ENCODE data around the gene AGBL4.

The AGBL4 gene

GRCh38 chr1:48936436-48936835 lies 1087.3 kb downstream of the AGBL4 start:
- no peak for DNase-seq

GRCh38 chr1:48932366-48932765 lies 1091.4 kb downstream of the AGBL4 start:
- no peak for DNase-seq

- no peak for DNase-seq
These were observed 1092.1 kb downstream of the AGBL4 start for GRCh38 chr1:48931506-48932192.

- DNase-seq: no peak
These were observed 1093.7 kb downstream of the AGBL4 start for GRCh38 chr1:48930011-48930410.

- no peak for DNase-seq
These were observed 1099.7 kb downstream of the AGBL4 start for GRCh38 chr1:48924099-48924498.

- DNase-seq: no peak
These were observed 1100.6 kb downstream of the AGBL4 start for GRCh38 chr1:48923116-48923515.

GRCh38 chr1:48920851-48921250 lies 1102.9 kb downstream of the AGBL4 start:
- no peak for DNase-seq

GRCh38 chr1:48917901-48918603 lies 1105.7 kb downstream of the AGBL4 start:
- DNase-seq: no peak

- no peak for DNase-seq
These were observed 1106.7 kb downstream of the AGBL4 start for GRCh38 chr1:48917070-48917454.

- DNase-seq: peak; percentile 60
These were observed 1107.4 kb downstream of the AGBL4 start for GRCh38 chr1:48916130-48917069.

GRCh38 chr1:48908606-48909005 lies 1115.1 kb downstream of the AGBL4 start:
- DNase-seq: no peak

GRCh38 chr1:48906729-48907128 lies 1117.0 kb downstream of the AGBL4 start:
- DNase-seq: no peak

- no peak for DNase-seq
These were observed 1117.6 kb downstream of the AGBL4 start for GRCh38 chr1:48906164-48906563.

- DNase-seq: no peak
These were observed 1120.5 kb downstream of the AGBL4 start for GRCh38 chr1:48903291-48903690.

GRCh38 chr1:48898894-48899293 lies 1124.9 kb downstream of the AGBL4 start:
- DNase-seq: no peak

- no peak for DNase-seq
These were observed 1134.1 kb downstream of the AGBL4 start for GRCh38 chr1:48889615-48890014.

GRCh38 chr1:48889082-48889481 lies 1134.7 kb downstream of the AGBL4 start:
- DNase-seq: peak; percentile 96

- DNase-seq: no peak
These were observed 1136.0 kb downstream of the AGBL4 start for GRCh38 chr1:48887796-48888195.

- DNase-seq: no peak
These were observed 1141.7 kb downstream of the AGBL4 start for GRCh38 chr1:48882020-48882419.

GRCh38 chr1:48878191-48878940 lies 1145.4 kb downstream of the AGBL4 start:
- no peak for DNase-seq

GRCh38 chr1:48876330-48876785 lies 1147.4 kb downstream of the AGBL4 start:
- no peak for DNase-seq

- DNase-seq: no peak
These were observed 1148.0 kb downstream of the AGBL4 start for GRCh38 chr1:48875552-48876329.
